AG04449 (cell line): ENCODE results near the gene UBE2M.
"Not testable (repeated sequence)": the region's sequence is repeated elsewhere in the genome, so short reads cannot be mapped to it uniquely, and the experiment has no call there.

Experiments
- CTCF ChIA-PET: fragments of 350-600 bp; formaldehyde crosslinking; extraction: SDS; loops from one replicate; lab custom pipeline; 2021; ENCODE audit warnings: antibody characterized with exemption; lab: Yijun Ruan, JAX
- POLR2A ChIA-PET: fragments of 400-600, 350-600 bp; formaldehyde crosslinking; extraction: SDS; loops from one replicate; lab custom pipeline; 2020; ENCODE audit warnings: antibody characterized with exemption, inconsistent platforms; lab: Yijun Ruan, JAX
- DNase-seq: peaks from one replicate; pipeline ENCODE4 v3.0.0-alpha.2; 2010; ENCODE audit warnings: low read depth, low spot score
- H3K4me3 ChIP-seq: 2 replicates; pipeline ENCODE4 v1.5.1; 2011; ENCODE audit warnings: low read depth, mild to moderate bottlenecking, control low read depth, low read length
- CTCF ChIP-seq: IDR thresholded peaks from one replicate; pipeline ENCODE4 v1.5.1; 2011; ENCODE audit warnings: mild to moderate bottlenecking, moderate library complexity, low read length, control low read depth, inconsistent platforms; ENCODE audit not compliant: insufficient read depth; ENCODE audit errors: missing control alignments

UBE2M gene

GRCh38 chr19:58513694-58514563 lies 44.5 kb downstream of the UBE2M start:
- ChIA-PET POLR2A (interaction anchor here (0.6 to 1.1 kb wide), 3 partner anchors 15 to 61 kb away, joined by 3 read pairs; partner anchors contain the start of gene TRIM28), CTCF (interaction anchor here (0.6 to 9.3 kb wide), 16 partner anchors 7 to 67 kb away, joined by 3 to 109 read pairs (median 4); partner anchors contain the start of genes TRIM28 and ZBTB45)
- DNase-seq, result no peak
- H3K4me3 ChIP-seq, result peak overlapping the region; percentile 50
- peak; percentile 80 for TF ChIP-seq CTCF

GRCh38 chr19:58513213-58513693 lies 45.2 kb downstream of the UBE2M start:
- ChIA-PET CTCF (interaction anchor here (0.5 to 9.3 kb wide), 10 partner anchors 7 to 67 kb away, joined by 3 to 109 read pairs (median 6); partner anchors contain the start of genes TRIM28 and ZBTB45), POLR2A (interaction anchor here (0.6 to 1.1 kb wide), 3 partner anchors 9 to 30 kb away, joined by 3 to 7 read pairs (median 3); partner anchors contain the start of gene TRIM28)
- no peak for DNase-seq
- H3K4me3 ChIP-seq, result no peak overlapping the region
- no peak for TF ChIP-seq CTCF

- no peak for DNase-seq
- ChIA-PET POLR2A (no interaction called here), CTCF (interaction anchor here (1.1 to 5.7 kb wide), 5 partner anchors 9 to 69 kb away, joined by 3 to 35 read pairs (median 5); partner anchors contain the start of gene ZBTB45)
- no peak within 1 kb of the TSS for H3K4me3 ChIP-seq
- TF ChIP-seq CTCF, result no peak
Observed at GRCh38 chr19:58511353-58512208, 46.8 kb downstream of the UBE2M start, which contains the start of gene SLC27A5. SLC27A5 (minus strand) TSS chr19:58511992; CDS start chr19:58511955, 37 bp downstream.

GRCh38 chr19:58510084-58510862 lies 48.1 kb downstream of the UBE2M start:
- no peak for DNase-seq
- POLR2A ChIA-PET, result no interaction called here
- H3K4me3 ChIP-seq, result no peak overlapping the region
- TF ChIP-seq CTCF, result no peak
- CTCF ChIA-PET, result interaction anchor here (1.3 to 5.7 kb wide), 2 partner anchors 9 to 10 kb away, joined by 5 to 35 read pairs; partner anchors contain the start of gene ZBTB45

- DNase-seq, result no peak
- ChIA-PET CTCF (interaction anchor here (5.7 kb wide), 1 partner anchor 11 kb away, joined by 35 read pairs; the partner anchor contains the start of gene ZBTB45), POLR2A (no interaction called here)
- H3K4me3 ChIP-seq, result no peak overlapping the region
- no peak for TF ChIP-seq CTCF
Observed at GRCh38 chr19:58509731-58510083, 48.7 kb downstream of the UBE2M start.

- H3K4me3 ChIP-seq, DNase-seq, POLR2A ChIA-PET: not testable (repeated sequence)
- CTCF ChIA-PET, result interaction anchor here (5.7 kb wide), 1 partner anchor 13 kb away, joined by 35 read pairs; the partner anchor contains the start of gene ZBTB45
Observed at GRCh38 chr19:58507602-58508223, 50.7 kb downstream of the UBE2M start.
